ENCODE measurements around the gene C11orf58. TPM values are rescaled to one million over a fixed set of nuclear protein-coding genes. Genes with fewer than 3 reads are reported as not detected.

C11orf58 gene
- polyA plus RNA-seq, 3 donors = 378 to 408 (median 400) TPM

- no peak for DNase-seq (ENCODE audit: extremely low read depth in 1 of 11, low read depth in 9 of 11, low spot score in 4 of 11)
These were observed 52.9 kb downstream of the C11orf58 start for GRCh38 chr11:16791191-16791961.

- no peak for DNase-seq (ENCODE audit: extremely low read depth in 1 of 11, low read depth in 9 of 11, low spot score in 4 of 11)
These were observed 54.0 kb downstream of the C11orf58 start for GRCh38 chr11:16792426-16792825.

GRCh38 chr11:16793009-16793408 lies 54.6 kb downstream of the C11orf58 start:
- DNase-seq (ENCODE audit: extremely low read depth in 1 of 11, low read depth in 9 of 11, low spot score in 4 of 11) = no peak

- DNase-seq (ENCODE audit: extremely low read depth in 1 of 11, low read depth in 9 of 11, low spot score in 4 of 11) = no peak
These were observed 55.1 kb downstream of the C11orf58 start for GRCh38 chr11:16793511-16793910.

GRCh38 chr11:16794047-16794818 lies 55.8 kb downstream of the C11orf58 start:
- DNase-seq (ENCODE audit: extremely low read depth in 1 of 11, low read depth in 9 of 11, low spot score in 4 of 11) = no peak

- DNase-seq (ENCODE audit: extremely low read depth in 1 of 11, low read depth in 9 of 11, low spot score in 4 of 11) = no peak
These were observed 56.7 kb downstream of the C11orf58 start for GRCh38 chr11:16795146-16795545.

GRCh38 chr11:16796311-16796710 lies 57.9 kb downstream of the C11orf58 start:
- DNase-seq (ENCODE audit: extremely low read depth in 1 of 11, low read depth in 9 of 11, low spot score in 4 of 11) = no peak

GRCh38 chr11:16797776-16798175 lies 59.3 kb downstream of the C11orf58 start:
- DNase-seq (ENCODE audit: extremely low read depth in 1 of 11, low read depth in 9 of 11, low spot score in 4 of 11) = no peak

- no peak for DNase-seq (ENCODE audit: extremely low read depth in 1 of 11, low read depth in 9 of 11, low spot score in 4 of 11)
These were observed 60.8 kb downstream of the C11orf58 start for GRCh38 chr11:16799221-16799620.

GRCh38 chr11:16799890-16800289 lies 61.4 kb downstream of the C11orf58 start:
- no peak for DNase-seq (ENCODE audit: extremely low read depth in 1 of 11, low read depth in 9 of 11, low spot score in 4 of 11)

GRCh38 chr11:16800382-16800781 lies 61.9 kb downstream of the C11orf58 start:
- DNase-seq (ENCODE audit: extremely low read depth in 1 of 11, low read depth in 9 of 11, low spot score in 4 of 11) = no peak

- DNase-seq (ENCODE audit: extremely low read depth in 1 of 11, low read depth in 9 of 11, low spot score in 4 of 11) = no peak
These were observed 63.0 kb downstream of the C11orf58 start for GRCh38 chr11:16801288-16801980.

- no peak for DNase-seq (ENCODE audit: extremely low read depth in 1 of 11, low read depth in 9 of 11, low spot score in 4 of 11)
These were observed 65.9 kb downstream of the C11orf58 start for GRCh38 chr11:16804104-16804947.

GRCh38 chr11:16805938-16806337 lies 67.5 kb downstream of the C11orf58 start:
- DNase-seq (ENCODE audit: extremely low read depth in 1 of 11, low read depth in 9 of 11, low spot score in 4 of 11) = peak in 3 of 11 donors; percentile 12 to 47 (median 46)

- DNase-seq (ENCODE audit: extremely low read depth in 1 of 11, low read depth in 9 of 11, low spot score in 4 of 11) = no peak
These were observed 68.3 kb downstream of the C11orf58 start for GRCh38 chr11:16806791-16807190.

- no peak for DNase-seq (ENCODE audit: extremely low read depth in 1 of 11, low read depth in 9 of 11, low spot score in 4 of 11)
These were observed 68.9 kb downstream of the C11orf58 start for GRCh38 chr11:16807306-16807705.
